Measurements from ENCODE around the gene MTLN. TPM values are rescaled to one million over a fixed set of nuclear protein-coding genes. Genes with fewer than 3 reads are reported as not detected.

MTLN gene
- total RNA-seq, 1 donor from 2014 or later: 9.9 TPM

DNA sequence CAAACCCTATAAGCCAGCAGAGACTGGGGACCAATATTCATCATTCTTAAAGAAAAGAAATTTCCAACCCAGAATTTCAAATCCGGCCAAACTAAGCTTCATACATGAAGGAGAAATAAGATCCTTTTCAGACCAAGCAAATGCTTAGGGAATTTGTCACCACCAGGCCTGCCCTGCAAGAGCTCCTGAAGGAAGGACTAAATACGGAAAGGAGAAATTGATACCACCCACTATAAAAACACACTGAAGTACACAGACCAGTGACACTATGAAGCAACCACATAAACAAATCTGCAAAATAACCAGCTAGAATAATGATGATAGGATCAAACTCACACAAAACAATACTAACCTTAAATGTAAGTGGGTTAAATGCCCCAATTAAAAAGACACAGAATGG, 29.9 kb downstream of the MTLN start:
- peaks cover 2% of the 10 kb centered on the region for H3K27me3 Mint-ChIP-seq (ENCODE audit: insufficient read depth, low read depth)
- H3K9ac ChIP-seq: no peak overlapping the region
- no peaks in the 10 kb centered on the region for H3K4me1 ChIP-seq
- no peak overlapping the region for H3K27ac Mint-ChIP-seq
- DNase-seq (ENCODE audit: low spot score): no peak
- H3K36me3 ChIP-seq: no peaks in the 10 kb centered on the region
- H2AFZ ChIP-seq (replicated peaks): no peak overlapping the region
- no peak overlapping the region for H3K4me3 Mint-ChIP-seq
- no peak for TF ChIP-seq EZH2 (IDR thresholded peaks at IDR 0.05)
- no peak for TF ChIP-seq EZH2phosphoT487 (IDR thresholded peaks at IDR 0.05)
- TF ChIP-seq, protein P1, sequence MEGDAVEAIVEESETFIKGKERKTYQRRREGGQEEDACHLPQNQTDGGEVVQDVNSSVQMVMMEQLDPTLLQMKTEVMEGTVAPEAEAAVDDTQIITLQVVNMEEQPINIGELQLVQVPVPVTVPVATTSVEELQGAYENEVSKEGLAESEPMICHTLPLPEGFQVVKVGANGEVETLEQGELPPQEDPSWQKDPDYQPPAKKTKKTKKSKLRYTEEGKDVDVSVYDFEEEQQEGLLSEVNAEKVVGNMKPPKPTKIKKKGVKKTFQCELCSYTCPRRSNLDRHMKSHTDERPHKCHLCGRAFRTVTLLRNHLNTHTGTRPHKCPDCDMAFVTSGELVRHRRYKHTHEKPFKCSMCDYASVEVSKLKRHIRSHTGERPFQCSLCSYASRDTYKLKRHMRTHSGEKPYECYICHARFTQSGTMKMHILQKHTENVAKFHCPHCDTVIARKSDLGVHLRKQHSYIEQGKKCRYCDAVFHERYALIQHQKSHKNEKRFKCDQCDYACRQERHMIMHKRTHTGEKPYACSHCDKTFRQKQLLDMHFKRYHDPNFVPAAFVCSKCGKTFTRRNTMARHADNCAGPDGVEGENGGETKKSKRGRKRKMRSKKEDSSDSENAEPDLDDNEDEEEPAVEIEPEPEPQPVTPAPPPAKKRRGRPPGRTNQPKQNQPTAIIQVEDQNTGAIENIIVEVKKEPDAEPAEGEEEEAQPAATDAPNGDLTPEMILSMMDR (IDR thresholded peaks at IDR 0.05): no peak
- no peaks in the 10 kb centered on the region for H3K4me1 Mint-ChIP-seq
- H3K36me3 Mint-ChIP-seq: peaks cover 23% of the 10 kb centered on the region
- H3K9me3 Mint-ChIP-seq: peaks cover 23% of the 10 kb centered on the region
- H3K27me3 ChIP-seq: no peaks in the 10 kb centered on the region
- H4K20me1 ChIP-seq (ENCODE audit: low read depth): no peaks in the 10 kb centered on the region
- no peaks in the 10 kb centered on the region for H3K79me2 ChIP-seq (ENCODE audit: low read depth)
- no peaks in the 10 kb centered on the region for H3K9me3 ChIP-seq (ENCODE audit: low read depth)
- H3K4me3 ChIP-seq: no peak overlapping the region
- no peak overlapping the region for H3K4me2 ChIP-seq
- H3K27ac ChIP-seq: no peak overlapping the region
- no peaks in the 10 kb centered on the region for H3F3A ChIP-seq (ENCODE audit: low read depth)

GRCh38 chr2:110180036-110180435, 32.3 kb downstream of the MTLN start:
- H3K4me1 Mint-ChIP-seq: no peaks in the 10 kb centered on the region
- no peak overlapping the region for H3K27ac Mint-ChIP-seq

GRCh38 chr2:110173523-110173922, 38.8 kb downstream of the MTLN start:
- Histone ChIP-seq H3K9ac (no peak overlapping the region), H2AFZ (replicated peaks) (no peak overlapping the region), H3K9me3 (ENCODE audit: low read depth) (no peaks in the 10 kb centered on the region), H3F3A (ENCODE audit: low read depth) (no peaks in the 10 kb centered on the region), H3K27ac (no peak overlapping the region), H3K4me1 (no peaks in the 10 kb centered on the region), H4K20me1 (ENCODE audit: low read depth) (no peaks in the 10 kb centered on the region), H3K79me2 (ENCODE audit: low read depth) (no peaks in the 10 kb centered on the region), H3K27me3 (no peaks in the 10 kb centered on the region), H3K36me3 (no peaks in the 10 kb centered on the region), H3K4me2 (no peak overlapping the region), H3K4me3 (no peak overlapping the region)
- no peak for DNase-seq (ENCODE audit: low spot score)
- no peak for TF ChIP-seq EZH2 (IDR thresholded peaks at IDR 0.05)
- Mint-ChIP-seq H3K27me3 (ENCODE audit: insufficient read depth, low read depth) (no peaks in the 10 kb centered on the region), H3K36me3 (no peaks in the 10 kb centered on the region), H3K9me3 (no peaks in the 10 kb centered on the region), H3K4me1 (no peaks in the 10 kb centered on the region), H3K27ac (no peak overlapping the region), H3K4me3 (no peak overlapping the region)

More at GRCh38 chr2:110180036-110180435, 32.3 kb downstream of the MTLN start:
- no peaks in the 10 kb centered on the region for H3K27me3 ChIP-seq
- no peaks in the 10 kb centered on the region for H3K36me3 ChIP-seq
- no peak overlapping the region for H3K4me3 Mint-ChIP-seq
- no peak overlapping the region for H3K9ac ChIP-seq
- H3K27ac ChIP-seq: no peak overlapping the region
- TF ChIP-seq EZH2 (IDR thresholded peaks at IDR 0.05) (no peak), EZH2phosphoT487 (IDR thresholded peaks at IDR 0.05) (no peak)
- TF ChIP-seq, protein P1 (IDR thresholded peaks at IDR 0.05): no peak
- H3K9me3 ChIP-seq (ENCODE audit: low read depth): no peaks in the 10 kb centered on the region
- H3K4me2 ChIP-seq: no peak overlapping the region
- H4K20me1 ChIP-seq (ENCODE audit: low read depth): no peaks in the 10 kb centered on the region
- H3K9me3 Mint-ChIP-seq: peaks cover 21% of the 10 kb centered on the region
- peaks cover 2% of the 10 kb centered on the region for H3K27me3 Mint-ChIP-seq (ENCODE audit: insufficient read depth, low read depth)
- H3K4me3 ChIP-seq: no peak overlapping the region
- H3K79me2 ChIP-seq (ENCODE audit: low read depth): no peaks in the 10 kb centered on the region
- no peak for DNase-seq (ENCODE audit: low spot score)
- peaks cover 20% of the 10 kb centered on the region for H3K36me3 Mint-ChIP-seq
- H3F3A ChIP-seq (ENCODE audit: low read depth): no peaks in the 10 kb centered on the region
- no peak overlapping the region for H2AFZ ChIP-seq (replicated peaks)
- no peaks in the 10 kb centered on the region for H3K4me1 ChIP-seq

- H3K36me3 ChIP-seq: no peaks in the 10 kb centered on the region
- H3K4me1 Mint-ChIP-seq: no peaks in the 10 kb centered on the region
- no peaks in the 10 kb centered on the region for H3K4me1 ChIP-seq
- H3K9me3 ChIP-seq (ENCODE audit: low read depth): no peaks in the 10 kb centered on the region
- no peaks in the 10 kb centered on the region for H3K36me3 Mint-ChIP-seq
- no peak overlapping the region for H3K4me3 ChIP-seq
- no peaks in the 10 kb centered on the region for H3K79me2 ChIP-seq (ENCODE audit: low read depth)
- no peak overlapping the region for H3K4me3 Mint-ChIP-seq
- no peaks in the 10 kb centered on the region for H3K9me3 Mint-ChIP-seq
- no peaks in the 10 kb centered on the region for H3K27me3 ChIP-seq
- H3F3A ChIP-seq (ENCODE audit: low read depth): no peaks in the 10 kb centered on the region
- no peak for TF ChIP-seq EZH2 (IDR thresholded peaks at IDR 0.05)
- TF ChIP-seq, protein P1 (IDR thresholded peaks at IDR 0.05): no peak
- TF ChIP-seq EZH2phosphoT487 (IDR thresholded peaks at IDR 0.05): no peak
- no peak overlapping the region for H3K9ac ChIP-seq
- H3K27ac Mint-ChIP-seq: no peak overlapping the region
- no peaks in the 10 kb centered on the region for H4K20me1 ChIP-seq (ENCODE audit: low read depth)
- H2AFZ ChIP-seq (replicated peaks): no peak overlapping the region
- no peak overlapping the region for H3K4me2 ChIP-seq
- no peak overlapping the region for H3K27ac ChIP-seq
- H3K27me3 Mint-ChIP-seq (ENCODE audit: insufficient read depth, low read depth): no peaks in the 10 kb centered on the region
- no peak for DNase-seq (ENCODE audit: low spot score)
Measured at GRCh38 chr2:110172506-110172905, 39.8 kb downstream of the MTLN start.
